NCI-H187 treated with DMSO at 0.1 percent for 48 hours (cell line): ENCODE results near the gene ATP6V1E1.

Source experiments
- DNase-seq: peaks from one replicate; lab custom pipeline; 2025; lab: John Stamatoyannopoulos, UW

Gene ATP6V1E1

DNA sequence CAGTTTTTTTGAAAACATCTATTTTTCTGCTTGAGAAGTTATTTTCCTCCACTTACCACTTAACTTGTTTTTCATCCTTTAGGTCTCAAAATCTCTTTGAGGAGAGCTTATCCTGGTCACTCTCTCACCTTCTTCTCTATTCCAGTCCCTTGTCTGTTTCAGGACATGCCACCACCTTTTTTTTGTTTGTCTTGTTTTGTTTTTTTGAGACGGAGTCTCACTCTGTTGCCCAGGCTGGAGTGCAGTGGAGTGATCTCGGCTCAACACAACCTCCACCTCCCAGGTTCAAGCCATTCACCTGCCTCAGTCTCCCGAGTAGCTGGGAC is 5.4 kb upstream of the ATP6V1E1 start:
- DNase-seq, result no peak

DNA sequence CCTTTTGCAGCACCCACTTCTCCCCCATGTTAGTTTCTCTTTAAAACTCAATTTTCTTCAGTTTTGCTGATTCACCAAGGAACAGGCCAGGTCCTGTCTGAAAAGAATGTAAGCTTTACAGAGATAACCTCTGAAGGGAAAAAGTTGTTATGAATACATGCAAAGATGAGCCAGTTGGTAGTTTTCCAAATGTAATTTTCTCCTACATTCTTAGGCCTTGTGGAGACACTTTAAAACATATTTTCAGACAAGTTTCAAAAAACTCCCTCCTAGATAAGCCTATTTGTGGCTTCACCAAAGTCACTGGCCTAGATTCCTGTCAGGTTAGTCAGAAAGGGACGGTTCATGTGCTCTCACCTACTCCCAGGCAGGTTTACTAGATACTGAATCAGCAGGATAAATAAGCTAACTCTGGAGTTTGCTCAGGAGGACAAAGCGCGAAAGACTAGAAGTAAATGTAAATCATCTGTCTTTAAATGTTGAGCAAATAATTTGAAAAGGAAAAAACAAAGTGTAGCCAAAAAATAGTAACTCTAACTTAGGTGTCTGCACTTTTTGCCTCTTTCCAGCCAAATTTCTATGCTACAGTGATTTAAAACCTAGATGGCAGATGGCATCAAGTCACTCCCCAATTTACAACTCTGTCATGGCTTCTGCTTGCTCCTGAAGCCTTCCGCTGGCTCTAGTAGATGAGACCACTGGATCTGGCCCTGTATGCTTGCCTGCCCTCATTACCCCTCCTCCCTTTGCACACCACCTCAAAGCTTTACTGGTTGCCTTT is 4.9 kb upstream of the ATP6V1E1 start:
- DNase-seq, result no peak

DNA sequence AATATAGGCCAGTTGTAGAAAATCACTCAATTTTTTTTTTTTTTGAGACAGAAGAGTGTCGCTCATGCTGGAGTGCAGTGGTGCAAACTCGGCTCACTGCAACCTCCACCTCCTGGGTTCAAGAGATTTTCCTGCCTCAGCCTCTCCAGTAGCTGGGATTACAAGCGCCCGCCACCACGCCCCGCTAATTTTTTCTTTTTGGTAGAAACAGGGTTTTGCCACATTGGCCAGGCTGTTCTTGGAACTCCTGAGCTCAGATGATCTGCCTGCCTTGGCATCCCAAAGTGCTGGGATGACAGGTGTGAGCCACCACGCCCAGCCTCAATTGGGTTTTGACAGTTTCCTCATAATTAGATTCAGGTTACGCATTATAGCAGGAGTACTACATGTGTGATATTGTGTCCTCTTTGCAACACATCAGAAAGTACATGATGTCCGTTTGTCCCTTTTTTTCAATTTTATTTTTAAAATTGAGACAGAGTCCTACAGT is 2.6 kb upstream of the ATP6V1E1 start:
- no peak for DNase-seq

- no peak for DNase-seq
Observed at GRCh38 chr22:17629641-17630040, 1.1 kb upstream of the ATP6V1E1 start.

DNA sequence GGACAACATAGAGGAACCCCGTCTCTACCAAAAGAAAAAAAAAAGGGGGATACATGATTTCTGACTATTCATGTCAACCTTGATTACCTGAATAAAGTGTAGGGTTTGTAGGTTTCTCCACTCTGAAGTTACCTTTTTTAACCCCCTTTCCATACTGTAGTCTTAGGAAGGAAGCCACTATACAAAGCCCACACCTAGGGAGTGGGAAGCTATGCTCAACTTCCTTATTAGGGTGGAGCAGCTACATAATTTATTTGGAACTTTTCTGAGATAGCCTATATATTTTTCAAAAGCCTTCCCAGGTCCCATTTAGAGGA is 582 bp upstream of the ATP6V1E1 start:
- no peak for DNase-seq

DNA sequence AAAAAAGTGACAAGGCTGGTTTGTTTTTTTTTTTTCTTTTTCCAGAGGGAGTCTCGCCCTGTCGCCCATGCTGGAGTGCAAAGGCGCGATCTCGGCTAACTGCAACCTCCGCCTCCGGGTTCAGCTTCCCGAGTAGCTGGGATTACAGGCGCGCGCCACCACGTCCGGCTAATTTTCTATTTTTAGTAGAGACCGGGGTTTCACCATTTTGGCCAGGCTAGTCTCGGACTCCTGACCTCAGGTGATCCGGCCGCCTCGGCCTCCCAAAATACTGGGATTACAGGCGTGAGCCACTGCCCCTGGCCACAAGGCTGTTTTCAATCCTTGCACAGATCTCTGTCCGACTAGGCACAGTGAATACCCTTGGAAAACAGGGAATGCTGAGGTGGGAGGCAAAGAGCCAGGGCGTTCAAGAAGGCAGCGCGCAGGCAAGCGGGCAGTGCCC is 566 bp downstream of the ATP6V1E1 start:
- no peak for DNase-seq

DNA sequence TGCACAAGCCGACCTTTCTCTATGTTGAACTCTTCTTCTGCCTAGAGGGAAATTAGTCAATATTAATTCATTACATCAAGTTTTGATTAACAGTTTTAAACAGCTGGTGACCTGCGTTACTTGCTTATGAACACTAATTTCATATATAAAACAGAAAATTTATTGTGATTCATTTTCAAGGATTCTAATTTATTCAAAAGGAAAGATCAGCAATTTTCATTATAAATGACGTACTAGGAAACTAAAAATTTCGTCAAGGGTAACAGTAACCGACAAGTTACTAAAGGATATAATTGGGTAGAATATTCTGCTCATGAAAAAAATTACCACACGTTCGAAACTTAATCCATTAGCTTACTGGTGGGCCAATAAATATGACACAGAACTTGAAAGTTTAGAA is 15.3 kb downstream of the ATP6V1E1 start:
- no peak for DNase-seq

DNA sequence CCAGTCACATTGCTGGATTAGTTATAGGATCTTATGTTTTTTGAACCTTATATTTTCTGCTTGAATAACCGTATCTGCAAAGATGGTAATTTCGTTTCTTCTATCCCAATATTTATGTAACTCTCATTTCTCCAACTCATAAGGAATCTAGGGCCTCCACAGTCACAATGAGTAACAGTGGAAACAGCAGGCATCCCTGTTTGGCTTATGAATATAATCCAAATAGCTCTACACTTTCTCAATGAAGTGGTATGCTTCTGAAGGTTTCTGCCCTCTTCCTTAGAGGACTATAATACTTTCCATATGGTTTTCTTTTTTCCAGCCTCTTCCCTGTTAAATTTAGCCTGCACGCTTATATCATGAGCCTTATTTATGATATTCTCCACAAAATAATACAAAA is 16.5 kb downstream of the ATP6V1E1 start:
- DNase-seq, result no peak

GRCh38 chr22:17607891-17608521 is 20.5 kb downstream of the ATP6V1E1 start:
- DNase-seq, result no peak

DNA sequence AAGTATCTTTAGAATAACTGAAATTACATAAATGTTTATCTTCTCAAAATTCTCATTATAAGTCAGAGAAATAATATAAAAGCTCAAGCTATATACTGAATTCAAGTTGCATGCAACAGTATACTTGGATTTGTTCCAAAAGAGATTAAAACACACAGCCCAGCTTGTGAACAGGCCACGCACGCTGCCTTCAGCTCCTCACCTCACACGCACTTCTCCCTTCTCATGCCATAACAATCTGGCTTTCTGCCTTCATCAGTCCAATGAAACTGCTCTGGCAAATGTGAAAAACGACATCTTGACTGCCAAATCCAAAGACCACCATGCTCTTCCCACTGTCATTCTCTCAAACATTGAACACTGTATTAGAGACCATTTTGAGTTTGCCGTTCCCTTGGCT is 22.1 kb downstream of the ATP6V1E1 start:
- no peak for DNase-seq

DNA sequence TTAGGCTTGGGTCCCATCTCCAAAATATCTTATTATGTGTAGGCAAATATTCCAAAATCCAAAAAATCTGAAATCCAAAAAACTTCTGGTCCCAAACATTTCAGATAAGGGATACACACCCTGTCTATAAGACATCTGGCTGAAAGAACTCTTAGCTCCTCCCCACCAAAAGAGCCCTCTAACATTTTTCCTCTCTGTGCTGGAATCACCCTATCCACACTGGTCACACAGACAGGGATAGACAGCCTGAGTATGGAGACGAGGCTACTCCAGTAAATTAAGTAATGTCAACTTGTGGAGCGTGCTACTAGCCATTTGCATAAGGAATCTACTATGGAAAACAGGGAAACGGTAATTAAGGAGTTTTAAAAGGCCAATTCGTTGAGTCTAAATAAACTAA is 24.9 kb downstream of the ATP6V1E1 start:
- no peak for DNase-seq

GRCh38 chr22:17601031-17601430 is 27.5 kb downstream of the ATP6V1E1 start:
- DNase-seq, result no peak

GRCh38 chr22:17598318-17598717 is 30.2 kb downstream of the ATP6V1E1 start:
- DNase-seq, result no peak

GRCh38 chr22:17597217-17597616 is 31.3 kb downstream of the ATP6V1E1 start:
- no peak for DNase-seq

DNA sequence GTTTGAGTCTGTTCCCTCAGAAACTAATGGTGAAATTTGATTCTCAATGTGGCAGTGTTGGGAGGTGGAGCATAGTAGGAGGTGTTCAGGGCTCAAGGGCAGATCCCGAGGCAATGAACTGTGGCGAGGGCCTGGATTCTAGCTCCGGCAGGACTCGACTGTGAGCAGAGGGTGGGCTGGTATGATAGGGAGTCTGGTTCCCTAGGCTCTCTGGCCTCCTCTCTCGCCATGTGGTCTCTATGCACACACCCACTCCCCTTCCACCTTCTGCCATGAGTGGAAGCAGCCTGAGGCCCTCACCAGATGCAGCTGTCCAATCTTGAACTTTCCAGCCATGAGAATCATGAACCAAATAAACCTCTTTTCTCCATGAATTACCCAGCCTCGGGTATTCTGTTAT is 32.3 kb downstream of the ATP6V1E1 start:
- DNase-seq, result no peak

- DNase-seq, result no peak
Observed at GRCh38 chr22:17592201-17592600, 36.3 kb downstream of the ATP6V1E1 start.

- no peak for DNase-seq
Observed at GRCh38 chr22:17590586-17590985, 38.0 kb downstream of the ATP6V1E1 start.

- no peak for DNase-seq
Observed at GRCh38 chr22:17589810-17590375, 38.7 kb downstream of the ATP6V1E1 start.

- DNase-seq, result no peak
Observed at GRCh38 chr22:17588606-17589005, 39.9 kb downstream of the ATP6V1E1 start.

- no peak for DNase-seq
Observed at GRCh38 chr22:17587629-17588028, 40.9 kb downstream of the ATP6V1E1 start.

GRCh38 chr22:17586831-17587440 is 41.6 kb downstream of the ATP6V1E1 start:
- DNase-seq, result no peak

- DNase-seq, result no peak
Observed at GRCh38 chr22:17583151-17583550, 45.4 kb downstream of the ATP6V1E1 start.

DNA sequence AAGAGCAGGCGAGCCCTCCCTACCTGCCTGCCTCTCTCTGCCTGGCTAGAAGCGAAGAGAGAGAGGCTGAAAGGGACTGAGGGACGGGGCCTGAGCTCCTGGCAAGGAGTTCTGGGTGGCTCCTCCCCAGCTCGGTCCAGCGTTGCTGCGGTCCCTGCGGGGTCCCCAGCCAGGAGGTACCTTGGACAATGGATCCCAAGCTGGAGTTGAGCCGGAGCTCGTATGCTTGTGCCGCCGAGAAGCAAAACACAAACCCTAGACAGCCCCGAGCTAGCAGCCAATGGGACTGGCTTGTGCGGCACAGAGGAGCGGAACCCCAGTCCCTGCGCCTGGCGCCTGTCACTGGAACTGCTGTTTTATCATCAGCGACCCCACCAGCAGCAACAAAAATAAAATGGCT is 46.9 kb downstream of the ATP6V1E1 start:
- no peak for DNase-seq
